Measurements from ENCODE around the gene TIMM44.

TIMM44 gene

DNA sequence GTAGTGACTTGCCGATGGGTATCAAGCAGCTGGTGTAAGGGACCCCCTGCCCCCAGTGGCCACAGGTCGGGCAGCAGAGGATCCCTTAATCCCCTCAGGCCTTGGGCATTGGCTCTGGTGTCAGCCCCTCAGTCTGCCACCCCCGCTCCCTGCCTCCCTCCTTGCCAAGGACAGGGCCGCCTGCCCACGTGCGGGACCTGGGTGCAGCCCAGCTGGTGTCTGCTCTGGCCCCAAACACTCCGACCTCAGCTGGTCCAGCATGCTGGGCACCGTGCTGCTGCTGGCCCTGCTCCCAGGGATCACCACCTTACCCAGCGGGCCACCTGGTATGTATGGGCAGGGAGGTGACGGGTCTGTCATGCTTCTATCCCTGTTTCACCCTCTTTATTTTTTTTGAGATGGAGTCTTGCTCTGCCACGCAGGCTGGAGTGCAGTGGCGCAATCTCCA lies 28.8 kb downstream of the TIMM44 start, which contains the start of gene TGFBR3L:
TGFBR3L (plus strand) TSS at position 233 of the 448 bp plus-strand sequence.
- DNase-seq (ENCODE audit: low read depth in 2 of 2): no peak

DNA sequence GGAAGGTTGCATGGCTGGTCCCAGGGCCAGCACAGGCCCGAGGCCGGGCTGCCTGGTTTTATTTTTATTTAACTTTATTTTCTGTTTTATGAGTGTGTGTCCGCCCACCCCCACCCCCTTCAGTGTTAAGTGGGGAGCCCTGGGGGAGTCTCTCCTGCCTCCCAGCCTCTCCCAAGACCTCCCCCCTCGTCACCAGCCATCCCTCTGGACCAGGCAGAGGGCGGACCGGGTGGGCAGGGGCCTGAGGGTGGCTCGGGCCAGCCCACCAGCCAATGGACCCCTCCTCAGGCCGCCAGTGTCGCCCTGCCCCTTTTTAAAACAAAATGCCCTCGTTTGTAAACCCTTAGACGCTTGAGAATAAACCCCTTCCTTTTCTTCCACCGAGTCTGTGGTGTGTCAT lies 29.4 kb downstream of the TIMM44 start:
- no peak for DNase-seq (ENCODE audit: low read depth in 2 of 2)

DNA sequence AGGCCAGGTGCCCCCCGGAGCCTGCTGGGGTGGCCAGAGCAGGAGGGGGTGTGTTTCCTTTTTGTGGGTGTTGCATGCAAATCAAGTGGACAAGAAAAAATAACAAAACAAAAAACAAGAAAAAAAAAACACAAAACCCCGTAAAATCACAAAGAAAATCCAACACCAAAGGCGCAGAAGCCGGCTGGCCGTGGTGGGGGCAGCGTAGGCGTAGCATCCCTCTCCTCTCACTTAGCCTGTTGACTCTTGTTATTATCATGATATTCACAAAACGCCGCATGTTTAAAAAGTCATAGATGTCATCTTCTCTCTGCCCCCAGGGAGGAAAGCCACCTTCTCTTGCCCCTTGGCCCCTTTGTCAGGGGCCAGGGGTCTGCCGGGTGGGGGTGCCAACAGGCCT lies 29.8 kb downstream of the TIMM44 start:
- DNase-seq (ENCODE audit: low read depth in 2 of 2): no peak

DNA sequence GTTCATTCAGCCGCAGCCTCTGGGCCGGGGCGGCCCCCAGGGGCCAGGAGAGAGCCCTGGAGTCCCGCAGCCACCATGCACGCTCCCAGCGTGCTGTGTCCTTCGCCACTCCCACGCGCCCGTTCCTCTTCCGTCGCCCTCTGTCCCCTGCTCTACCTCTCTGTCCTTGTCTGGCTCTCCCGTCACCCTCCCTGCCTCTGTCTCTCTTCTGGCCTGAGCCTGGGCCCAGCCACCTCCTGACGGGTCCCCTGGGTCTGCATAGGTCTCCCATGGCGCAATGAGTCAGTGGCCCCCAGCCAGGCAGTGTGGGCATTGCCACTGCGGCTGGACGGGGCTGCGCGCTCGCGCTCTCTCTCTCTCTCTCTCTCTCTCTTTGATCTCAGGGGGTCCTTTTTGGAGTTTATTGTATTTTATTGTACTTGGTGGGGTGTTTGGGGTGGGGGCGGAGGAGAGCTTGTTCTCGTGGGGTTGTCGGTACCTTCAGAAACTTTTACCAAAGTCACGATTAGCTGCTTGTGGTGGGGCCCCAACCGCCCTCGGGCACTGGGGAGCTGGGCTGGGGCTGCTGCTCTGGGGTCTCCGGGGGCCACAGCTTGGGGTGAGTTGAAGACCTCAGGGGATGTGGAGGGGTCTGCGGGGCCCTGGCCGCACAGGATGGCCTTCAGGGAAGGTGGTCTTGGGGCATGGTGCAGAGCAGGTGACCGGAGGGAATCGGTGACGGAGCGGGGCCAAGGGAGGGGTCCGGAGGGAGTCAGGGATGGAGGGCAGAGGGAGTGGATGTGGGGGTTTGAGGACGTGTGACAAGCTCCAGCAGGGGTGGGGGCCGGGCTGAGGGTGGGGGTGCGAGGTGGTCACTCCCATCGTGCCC lies 30.5 kb downstream of the TIMM44 start:
- no peak for DNase-seq (ENCODE audit: low read depth in 2 of 2)

DNA sequence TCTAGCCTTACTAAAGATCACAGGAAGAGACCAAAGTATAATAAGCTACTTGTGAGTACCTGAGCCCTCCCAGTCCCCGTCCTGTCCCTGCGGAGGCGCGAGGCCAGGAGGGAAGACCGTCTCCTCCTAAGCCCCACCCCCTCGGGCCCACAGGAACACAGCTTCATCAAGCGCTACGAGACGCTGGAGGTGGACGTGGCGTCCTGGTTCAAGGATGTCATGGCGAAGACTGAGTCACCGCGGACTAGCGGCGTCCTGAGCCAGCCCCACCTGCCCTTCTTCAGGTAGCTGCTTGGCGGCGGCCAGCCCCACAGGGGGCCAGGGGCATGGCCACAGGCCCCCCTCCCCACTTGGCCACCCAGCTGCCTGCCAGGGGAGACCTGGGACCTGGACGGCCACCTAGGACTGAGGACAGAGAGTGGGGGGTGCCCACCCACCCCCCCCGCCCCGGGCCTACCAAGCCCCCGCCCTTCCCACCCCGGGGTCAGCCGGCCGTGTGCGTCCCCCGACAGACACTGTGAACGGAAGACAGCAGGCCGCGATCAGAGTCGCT lies 31.2 kb downstream of the TIMM44 start:
- no peak for DNase-seq (ENCODE audit: low read depth in 2 of 2)

DNA sequence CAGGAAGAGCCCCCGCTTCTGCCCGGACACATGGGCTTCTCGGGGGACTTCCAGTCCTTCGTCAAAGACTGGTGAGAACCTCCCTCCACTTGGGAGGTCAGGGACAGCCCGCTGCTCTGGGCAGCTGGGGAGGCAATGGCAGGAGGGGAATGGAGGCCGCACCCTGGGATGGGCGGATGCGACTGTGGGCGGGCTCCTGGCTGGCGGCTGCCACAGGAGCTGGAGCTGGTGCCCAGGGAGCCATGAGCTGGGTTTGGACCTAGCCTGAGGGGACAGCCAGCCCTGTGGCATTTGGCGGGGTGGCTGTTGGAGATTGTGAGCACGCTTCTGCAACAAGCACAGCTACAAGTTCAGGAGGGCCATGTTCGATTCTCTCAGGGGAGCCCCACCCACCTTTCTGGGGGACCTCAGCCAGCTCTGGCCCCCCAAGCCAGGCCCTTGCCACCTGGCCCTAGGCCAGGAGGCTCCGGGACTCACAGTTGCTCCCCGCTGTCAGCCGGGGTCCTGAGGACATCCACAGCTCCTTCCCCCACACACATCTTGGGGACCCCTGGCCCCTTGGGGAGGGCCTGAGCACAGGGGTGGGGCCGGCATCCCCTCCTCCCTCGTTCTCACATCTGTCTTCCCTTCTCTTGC lies 31.8 kb downstream of the TIMM44 start:
- DNase-seq (ENCODE audit: low read depth in 2 of 2): no peak

DNA sequence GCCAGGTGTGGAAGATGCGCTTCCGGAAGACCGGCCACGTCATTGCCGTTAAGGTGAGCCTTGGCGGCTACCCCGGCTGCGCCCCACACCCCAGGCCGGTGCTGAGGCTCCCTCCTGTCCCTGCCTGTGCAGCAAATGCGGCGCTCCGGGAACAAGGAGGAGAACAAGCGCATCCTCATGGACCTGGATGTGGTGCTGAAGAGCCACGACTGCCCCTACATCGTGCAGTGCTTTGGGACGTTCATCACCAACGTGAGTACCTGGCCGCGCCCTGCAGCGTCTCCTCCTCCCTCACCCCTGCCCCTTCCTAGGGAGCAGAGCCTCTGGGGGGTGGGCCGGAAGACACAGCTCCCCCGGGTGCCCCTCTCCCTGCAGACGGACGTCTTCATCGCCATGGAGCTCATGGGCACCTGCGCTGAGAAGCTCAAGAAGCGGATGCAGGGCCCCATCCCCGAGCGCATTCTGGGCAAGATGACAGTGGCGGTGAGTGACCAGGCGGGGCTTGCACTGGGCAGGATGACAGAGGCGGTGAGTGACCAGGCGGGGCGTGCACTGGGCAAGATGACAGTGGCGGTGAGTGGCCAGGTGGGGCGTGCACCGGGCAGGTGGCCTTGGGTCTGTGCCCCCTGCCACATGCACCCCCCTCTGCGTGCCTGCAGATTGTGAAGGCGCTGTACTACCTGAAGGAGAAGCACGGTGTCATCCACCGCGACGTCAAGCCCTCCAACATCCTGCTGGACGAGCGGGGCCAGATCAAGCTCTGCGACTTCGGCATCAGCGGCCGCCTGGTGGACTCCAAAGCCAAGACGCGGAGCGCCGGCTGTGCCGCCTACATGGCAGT lies 32.9 kb downstream of the TIMM44 start:
- DNase-seq (ENCODE audit: low read depth in 2 of 2): no peak

DNA sequence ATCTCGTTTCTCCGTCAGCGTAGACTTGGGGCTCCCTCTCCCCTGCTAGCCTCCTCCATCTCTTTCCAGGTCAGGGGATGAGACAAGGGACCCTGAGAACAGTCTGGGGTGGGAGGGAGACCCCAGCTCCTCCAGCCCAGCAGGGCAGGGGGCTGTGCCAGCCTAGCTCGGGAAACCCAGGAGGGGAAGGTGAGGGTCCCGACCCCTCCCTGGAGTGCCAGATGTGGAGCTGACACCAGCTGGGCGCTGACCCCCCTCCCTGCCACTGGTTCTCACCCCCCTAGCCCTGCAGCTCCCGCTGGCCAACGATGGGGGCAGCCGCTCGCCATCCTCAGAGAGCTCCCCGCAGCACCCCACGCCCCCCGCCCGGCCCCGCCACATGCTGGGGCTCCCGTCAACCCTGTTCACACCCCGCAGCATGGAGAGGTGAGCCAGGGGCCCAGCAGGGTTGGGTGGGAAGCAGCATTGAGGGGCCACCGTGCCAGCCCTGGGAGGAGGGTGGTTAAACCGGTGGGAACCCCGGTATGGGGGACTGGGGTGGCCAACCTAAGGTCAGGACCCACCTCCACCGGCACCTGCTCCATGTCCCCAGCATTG lies 33.9 kb downstream of the TIMM44 start:
- DNase-seq (ENCODE audit: low read depth in 2 of 2): no peak

DNA sequence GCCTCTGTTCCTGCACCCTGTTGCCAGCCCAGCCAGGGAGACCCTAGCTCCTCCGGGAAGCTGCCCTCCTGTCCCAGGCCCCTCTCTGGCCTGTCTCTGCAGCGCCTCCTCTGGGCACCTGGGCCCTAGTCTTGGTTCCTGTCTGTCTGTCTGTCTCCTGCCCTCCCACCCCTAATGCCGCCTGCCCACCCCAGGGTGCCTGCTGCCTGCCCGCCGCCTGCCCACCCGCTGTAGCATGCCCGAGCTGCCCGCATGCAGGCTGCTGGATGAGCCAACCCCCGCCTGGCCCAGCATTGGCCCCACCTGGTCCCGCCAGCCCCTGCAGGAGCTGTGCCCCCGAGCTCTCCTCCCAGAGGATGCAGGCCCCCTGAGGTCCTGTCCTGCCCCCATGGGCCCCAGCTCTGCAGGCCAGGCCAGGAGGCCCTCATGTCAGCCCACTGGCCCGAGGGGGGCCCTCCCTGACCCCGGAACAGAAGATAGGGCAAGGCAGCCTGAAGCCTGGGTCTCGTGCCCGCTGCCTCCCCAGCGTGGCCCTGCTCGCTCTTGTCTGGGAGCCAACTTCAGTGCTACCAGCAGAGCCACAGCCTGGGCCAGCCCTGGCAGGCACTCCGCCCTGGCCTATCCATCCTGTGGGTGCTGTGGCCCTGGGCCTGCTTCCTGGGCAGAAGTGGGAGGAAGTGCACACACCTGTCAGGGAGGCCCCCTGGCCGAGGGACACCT lies 34.6 kb downstream of the TIMM44 start:
- no peak for DNase-seq (ENCODE audit: low read depth in 2 of 2)

DNA sequence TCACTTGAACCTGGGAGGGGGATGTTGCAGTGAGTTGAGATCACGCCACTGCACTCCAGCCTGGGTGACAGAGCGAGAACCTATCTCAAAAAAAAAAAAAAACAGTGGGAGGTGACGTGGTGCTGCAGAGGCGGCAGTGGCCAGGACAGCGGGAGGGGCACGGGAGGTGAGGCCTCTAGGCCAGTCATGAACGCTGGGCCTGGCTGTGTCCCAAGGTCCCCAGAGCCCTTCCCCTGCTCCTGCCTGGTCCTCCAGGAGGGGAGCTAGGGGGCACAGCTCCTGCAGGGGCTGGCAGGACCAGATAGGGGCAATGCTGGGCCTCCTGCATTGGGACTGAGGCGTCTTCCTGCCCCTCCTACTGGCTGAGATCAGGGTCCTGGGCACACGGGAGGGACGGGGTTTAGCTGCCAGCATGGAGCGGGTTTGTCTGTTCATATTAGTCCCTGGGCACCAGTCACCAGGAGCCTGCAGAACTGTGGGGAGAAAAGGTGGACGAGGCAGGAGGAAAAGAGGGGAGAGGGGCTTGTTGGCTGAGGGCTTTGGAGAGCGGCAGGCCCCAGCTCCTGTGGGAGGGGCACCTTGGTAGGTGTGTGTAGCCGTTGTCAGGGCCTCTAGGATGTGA lies 35.3 kb downstream of the TIMM44 start:
- DNase-seq (ENCODE audit: low read depth in 2 of 2): no peak

DNA sequence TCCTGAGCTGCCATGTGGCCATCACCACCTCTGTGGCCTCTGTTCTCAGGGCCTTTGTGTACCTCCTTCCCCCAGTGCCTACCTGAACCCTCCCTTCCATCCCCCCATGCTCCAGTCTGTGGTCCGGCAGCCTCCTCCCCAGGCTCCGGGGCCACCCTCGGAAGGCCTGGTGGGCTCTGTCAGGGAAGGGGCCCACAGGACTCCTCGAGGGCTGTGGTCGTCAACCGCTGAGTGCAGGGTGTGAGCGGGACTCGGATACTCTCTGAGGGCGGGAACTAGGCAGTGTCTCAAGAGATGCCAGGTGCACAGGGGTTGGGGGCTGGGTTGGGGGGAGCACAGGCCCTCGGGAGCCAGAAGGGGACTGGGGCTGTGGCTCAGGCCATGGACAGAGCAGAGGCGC lies 35.9 kb downstream of the TIMM44 start:
- no peak for DNase-seq (ENCODE audit: low read depth in 2 of 2)

DNA sequence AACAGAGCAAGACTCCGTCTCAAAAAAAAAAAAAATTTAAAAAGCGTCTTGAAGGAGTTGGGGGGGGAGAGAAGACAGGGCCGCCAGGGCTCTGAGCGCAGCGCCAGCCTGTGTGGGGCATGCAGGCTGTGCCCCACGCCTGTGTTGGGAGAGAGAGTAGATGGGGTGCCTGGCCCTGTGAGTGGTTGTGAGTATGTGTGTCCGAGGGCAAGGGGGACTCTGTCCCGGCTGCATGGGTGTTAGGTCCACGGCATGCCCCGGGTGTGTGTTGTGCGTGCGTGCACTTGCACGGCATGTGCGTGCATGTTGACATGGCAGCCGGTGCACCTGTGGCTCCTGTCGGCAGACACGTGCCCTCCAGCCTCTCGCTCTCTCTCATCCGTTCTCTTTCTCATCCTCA lies 36.3 kb downstream of the TIMM44 start:
- no peak for DNase-seq (ENCODE audit: low read depth in 2 of 2)

DNA sequence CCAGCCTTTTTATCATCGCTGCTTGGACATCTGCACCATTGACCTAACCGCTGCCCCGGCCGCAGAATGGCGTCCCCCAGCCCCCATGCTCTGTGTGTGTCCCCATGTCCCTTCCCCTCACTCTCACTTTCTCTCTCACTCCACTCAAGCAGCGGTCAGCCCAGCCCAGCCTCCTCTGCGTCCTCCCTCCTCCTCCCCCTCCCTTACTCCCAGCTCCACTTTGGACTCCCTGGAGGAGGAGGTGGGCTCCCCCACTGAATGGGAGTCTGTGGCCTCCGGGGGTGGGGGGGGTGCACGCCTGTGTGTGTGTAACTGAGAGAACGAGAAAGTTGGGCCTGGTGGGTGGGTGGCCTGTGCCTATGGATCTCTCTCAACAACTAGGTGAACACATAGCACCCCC lies 37.6 kb downstream of the TIMM44 start:
- DNase-seq (ENCODE audit: low read depth in 2 of 2): no peak

DNA sequence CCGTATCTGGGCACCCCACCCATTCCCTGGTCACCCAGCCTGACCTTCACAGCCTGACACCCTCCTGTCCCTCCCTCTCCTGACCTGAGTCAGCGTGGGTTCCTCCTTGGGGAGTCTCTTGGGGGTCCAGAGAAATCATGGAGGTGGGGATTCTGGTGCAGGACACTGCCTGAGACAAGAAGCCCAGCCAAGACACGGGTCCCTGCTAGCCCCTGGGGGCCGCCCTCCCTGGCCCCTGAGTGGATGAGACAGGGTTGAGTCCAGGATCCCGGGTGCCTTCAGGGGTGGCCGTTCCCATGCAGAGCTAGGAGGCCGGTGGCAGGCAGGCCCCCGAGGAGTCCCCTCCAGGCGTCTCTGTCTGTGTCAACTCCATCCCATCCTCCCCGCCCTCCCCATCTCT lies 38.2 kb downstream of the TIMM44 start:
- no peak for DNase-seq (ENCODE audit: low read depth in 2 of 2)

DNA sequence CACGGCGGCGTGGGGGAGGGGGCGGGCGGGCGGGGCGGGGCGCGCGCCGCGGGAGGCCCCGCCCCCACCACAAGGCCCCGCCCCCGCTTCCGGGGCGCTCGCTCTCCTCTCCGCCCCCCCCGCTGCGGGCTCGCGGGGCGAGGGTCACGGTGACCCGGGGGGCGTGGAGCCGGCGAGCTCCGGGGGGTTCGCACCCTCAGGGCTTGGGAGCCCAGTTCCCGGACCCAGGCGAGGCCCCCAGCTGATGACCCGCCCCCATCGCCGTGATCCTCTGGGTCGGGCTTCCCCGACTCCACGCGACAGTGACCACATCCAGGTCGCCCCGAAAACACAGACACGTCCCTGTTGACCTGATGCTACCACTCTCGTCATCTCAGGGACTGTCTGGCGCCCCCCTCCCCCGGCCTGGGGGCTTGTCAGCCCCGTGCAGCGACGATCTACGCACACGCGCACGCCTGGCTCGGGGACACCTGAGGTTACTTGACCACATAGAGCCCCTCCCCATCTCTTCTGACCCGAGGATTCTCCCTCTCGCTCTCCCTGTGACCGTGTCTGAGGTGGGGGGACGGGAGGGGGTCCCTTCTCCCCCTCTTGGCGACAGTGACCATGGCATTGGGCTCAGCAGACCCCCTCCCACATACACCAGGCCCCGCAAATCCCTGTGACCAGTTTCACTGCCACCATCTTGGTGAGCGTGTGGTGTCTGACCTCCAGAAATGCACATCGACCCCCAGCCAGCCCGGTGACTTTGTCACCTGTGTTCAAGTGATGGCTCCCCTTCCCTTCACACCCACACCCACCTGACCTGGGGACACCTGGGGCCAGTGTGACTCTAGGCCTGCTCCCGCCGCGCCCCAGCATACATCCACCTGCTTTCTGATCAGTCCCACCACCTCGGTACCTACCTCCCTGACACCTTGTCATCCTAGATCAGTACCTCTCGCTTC lies 39.1 kb downstream of the TIMM44 start:
- DNase-seq (ENCODE audit: low read depth in 2 of 2): peak; percentile 37 to 52

DNA sequence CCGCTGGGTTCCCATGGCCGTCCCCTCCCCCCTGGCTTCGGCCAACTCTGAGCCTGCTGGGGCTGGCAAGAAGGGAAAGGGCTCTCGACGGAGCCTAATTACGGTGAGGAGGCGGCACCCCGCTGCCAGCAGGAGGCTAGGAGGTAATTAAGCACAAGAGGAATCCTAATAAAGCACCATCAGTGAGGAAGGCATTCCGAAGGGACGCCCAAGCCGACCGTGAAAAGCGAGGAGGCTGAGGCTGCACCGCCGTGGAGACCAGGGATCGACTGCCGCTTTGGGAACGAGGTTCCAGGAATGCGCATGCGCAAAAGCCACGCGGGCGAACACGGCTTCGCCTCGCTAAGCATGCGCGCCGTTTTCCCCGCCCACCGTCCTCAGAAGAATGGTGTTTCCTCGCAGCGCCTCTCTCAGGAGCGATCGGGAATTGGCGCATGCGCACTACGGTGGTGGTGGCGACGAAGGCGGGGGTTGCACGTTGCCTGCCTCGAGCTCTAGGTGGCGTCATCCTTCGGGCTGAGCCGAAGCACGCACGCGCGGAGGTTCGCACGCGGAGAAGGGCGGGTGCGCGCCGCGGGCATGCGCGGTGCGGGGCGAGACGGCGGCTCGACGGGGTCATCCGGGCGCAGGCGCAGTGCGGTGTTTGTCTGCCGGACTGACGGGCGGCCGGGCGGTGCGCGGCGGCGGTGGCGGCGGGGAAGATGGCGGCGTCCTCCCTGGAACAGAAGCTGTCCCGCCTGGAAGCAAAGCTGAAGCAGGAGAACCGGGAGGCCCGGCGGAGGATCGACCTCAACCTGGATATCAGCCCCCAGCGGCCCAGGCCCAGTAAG lies 40.0 kb downstream of the TIMM44 start, which contains the start of gene MAP2K7:
MAP2K7 (plus strand) TSS at position 634 of the 830 bp plus-strand sequence; CDS start at position 702, 68 bp downstream.
- peak; percentile 100 for DNase-seq (ENCODE audit: low read depth in 2 of 2)

DNA sequence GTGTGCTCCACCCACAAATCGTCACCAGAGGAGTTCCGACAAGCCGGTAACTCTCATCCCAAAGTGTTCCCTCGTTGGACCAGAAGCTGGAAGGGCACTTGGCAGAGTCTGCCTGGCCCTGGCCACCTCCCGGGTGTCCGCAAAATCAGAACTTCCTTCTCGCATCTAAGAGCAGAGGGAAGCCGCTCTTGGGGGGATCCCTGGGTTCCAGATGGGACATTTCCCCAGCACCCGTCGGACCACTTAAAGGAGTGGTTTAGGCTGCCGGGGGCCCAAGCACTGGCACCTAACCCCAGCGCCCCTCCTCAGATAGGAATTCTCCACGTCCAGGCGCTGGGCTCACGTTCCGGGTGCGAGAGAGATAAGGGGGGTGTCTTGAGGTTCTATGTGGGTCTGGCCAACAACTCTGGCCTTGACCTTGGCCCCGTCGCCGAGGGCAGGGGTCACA lies 40.6 kb downstream of the TIMM44 start:
- no peak for DNase-seq (ENCODE audit: low read depth in 2 of 2)

DNA sequence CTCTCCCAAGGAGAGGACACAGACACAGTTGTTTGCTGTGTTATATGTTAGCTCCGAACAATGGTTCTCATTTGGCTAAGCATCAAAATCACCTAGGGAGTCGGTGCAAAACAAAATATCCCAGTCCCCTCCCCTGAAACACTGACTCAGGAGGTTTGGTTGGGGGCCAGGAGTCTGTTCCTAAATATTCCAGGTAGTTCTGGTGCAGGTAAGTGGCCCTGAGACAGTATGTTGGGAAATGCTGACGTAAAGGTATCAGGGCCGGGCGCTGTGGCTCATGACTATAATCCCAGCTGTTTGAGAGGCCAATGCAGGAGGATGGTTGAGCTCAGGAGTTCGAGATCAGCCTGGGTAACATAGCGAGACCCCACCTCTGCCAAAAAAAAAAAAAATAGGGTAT lies 42.1 kb downstream of the TIMM44 start:
- DNase-seq (ENCODE audit: low read depth in 2 of 2): no peak

Measured in stimulated activated CD8-positive, alpha-beta memory T cell treated with anti-CD3 and anti-CD28 coated beads, Interleukin-2, amount 100 ng/mL, for 48 hours (primary cell).